Hair follicular keratinocyte (primary cell): ENCODE data around the gene MCL1. TPM values are rescaled to one million over a fixed set of nuclear protein-coding genes. Genes with fewer than 3 reads are reported as not detected.

Experiments used
- total RNA-seq: library from RNA; depleted of rRNA; stranded (reverse); fragments of >200 nt; gene quantifications from 2 replicates; pipeline ENCODE4 v1.2.3, GENCODE V29; 2015

The MCL1 gene
- 278 and 410 TPM in 2 replicates for total RNA-seq

GRCh38 chr1:150579110-150579944, at the start of gene MCL1:
MCL1 (minus strand) TSS chr1:150579610; CDS start chr1:150579530, 80 bp downstream.

GRCh38 chr1:150548632-150549495, 30.5 kb downstream of the MCL1 start, which contains the start of gene ADAMTSL4:
ADAMTSL4 (plus strand) TSS chr1:150549408; CDS start chr1:150552289, 2,881 bp downstream.

Other genes with a start within 250 kb of the MCL1 start
- 7.3 and 9.1 TPM in 2 replicates for gene RPRD2, start 215.5 kb downstream of the MCL1 start, total RNA-seq
- gene TARS2, start 92.2 kb downstream of the MCL1 start, total RNA-seq = 23.6 and 26.5 TPM in 2 replicates
- 9.1 and 27.9 TPM in 2 replicates for gene ECM1, start 71.5 kb downstream of the MCL1 start, total RNA-seq
- gene FALEC, start 63.9 kb downstream of the MCL1 start, total RNA-seq = not detected in 2 replicates
- 8.5 and 18.4 TPM in 2 replicates for gene ADAMTSL4, start 30.2 kb downstream of the MCL1 start, total RNA-seq
- gene ENSA, start 50.0 kb upstream of the MCL1 start, total RNA-seq = 142 and 176 TPM in 2 replicates
- 13.9 and 17.6 TPM in 2 replicates for gene GOLPH3L, start 117.5 kb upstream of the MCL1 start, total RNA-seq
- not detected in 2 replicates for gene HORMAD1, start 141.3 kb upstream of the MCL1 start, total RNA-seq
- gene CTSS, start 186.2 kb upstream of the MCL1 start, total RNA-seq = 3.0 and 3.9 TPM in 2 replicates
- gene CTSK, start 228.7 kb upstream of the MCL1 start, total RNA-seq = 72.9 and 111 TPM in 2 replicates